ENCODE data around the gene NR6A1. TPM values are rescaled to one million over a fixed set of nuclear protein-coding genes. Genes with fewer than 3 reads are reported as not detected.
A peak's percentile ranks its signal among the peaks of the same experiment; 100 is the strongest.

Gene NR6A1
- polyA plus RNA-seq, 2 of the 4 experiments (the other 2 are of a cell fraction) = 1.7 to 3.3 TPM

GRCh38 chr9:124666642-124667041 lies 104.5 kb downstream of the NR6A1 start:
- WGBS (ENCODE audit: missing lambda C conversion rate) = 95% methylated on average over 5 of the region's 5 CpGs

GRCh38 chr9:124665391-124666058 lies 105.6 kb downstream of the NR6A1 start:
- Histone ChIP-seq H3K9me3 (no peaks in the 10 kb centered on the region), H3K4me1 (peaks cover 59% of the 10 kb centered on the region), H3K4me3 (no peak overlapping the region), H3K27ac (no peak overlapping the region), H3K4me2 (peak overlapping the region; percentile 40)
- peak in 1 of 2 experiments; percentile 29 for DNase-seq (ENCODE audit: low read depth in 1 of 2, low spot score in 1 of 2)
- no peak for FAIRE-seq
- ChIA-PET POLR2A (no interaction called here), CTCF (interaction anchor here (1.1 to 3.1 kb wide), 6 partner anchors 8 to 49 kb away, joined by 4 to 27 read pairs (median 6); no protein-coding TSS in a partner anchor)
- no peak for TF ChIP-seq ZNF302 (CRISPR knock-in tag; IDR thresholded peaks at IDR 0.05)
- TF ChIP-seq FOSL2 (IDR thresholded peaks at IDR 0.05) = no peak
- TF ChIP-seq FOSL2 (CRISPR knock-in tag; IDR thresholded peaks at IDR 0.05) = peak; percentile 56
- WGBS (ENCODE audit: missing lambda C conversion rate) = 55% methylated on average over 5 of the region's 5 CpGs
- peak; percentile 24 to 72; a peak in 4 of 6 replicates for ATAC-seq

More at GRCh38 chr9:124666642-124667041, 104.5 kb downstream of the NR6A1 start:
- POLR2A ChIA-PET = no interaction called here
- H3K27ac ChIP-seq = no peak overlapping the region
- CTCF ChIA-PET = interaction anchor here (0.7 to 3.1 kb wide), 3 partner anchors 33 to 50 kb away, joined by 4 to 27 read pairs (median 6); no protein-coding TSS in a partner anchor
- ATAC-seq (no peak), DNase-seq (ENCODE audit: low read depth in 1 of 2, low spot score in 1 of 2) (no peak), FAIRE-seq (no peak)
- H3K4me3 ChIP-seq = no peak overlapping the region
- no peak overlapping the region for H3K4me2 ChIP-seq
- H3K4me1 ChIP-seq = peaks cover 48% of the 10 kb centered on the region
- no peaks in the 10 kb centered on the region for H3K9me3 ChIP-seq
- TF ChIP-seq CHD2 (IDR thresholded peaks at IDR 0.05; ENCODE audit: low read length, partially characterized antibody) (no peak), SREBF2 (IDR thresholded peaks at IDR 0.05) (no peak), JUNB (IDR thresholded peaks at IDR 0.05) (no peak), POLR2A (IDR thresholded peaks at IDR 0.05; ENCODE audit: low read length) (no peak), SMC3 (IDR thresholded peaks at IDR 0.05) (no peak)
- TF ChIP-seq, protein P1, sequence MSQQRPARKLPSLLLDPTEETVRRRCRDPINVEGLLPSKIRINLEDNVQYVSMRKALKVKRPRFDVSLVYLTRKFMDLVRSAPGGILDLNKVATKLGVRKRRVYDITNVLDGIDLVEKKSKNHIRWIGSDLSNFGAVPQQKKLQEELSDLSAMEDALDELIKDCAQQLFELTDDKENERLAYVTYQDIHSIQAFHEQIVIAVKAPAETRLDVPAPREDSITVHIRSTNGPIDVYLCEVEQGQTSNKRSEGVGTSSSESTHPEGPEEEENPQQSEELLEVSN (IDR thresholded peaks at IDR 0.05; ENCODE audit: borderline replicate concordance, low read depth) = no peak
- TF ChIP-seq, protein P2, sequence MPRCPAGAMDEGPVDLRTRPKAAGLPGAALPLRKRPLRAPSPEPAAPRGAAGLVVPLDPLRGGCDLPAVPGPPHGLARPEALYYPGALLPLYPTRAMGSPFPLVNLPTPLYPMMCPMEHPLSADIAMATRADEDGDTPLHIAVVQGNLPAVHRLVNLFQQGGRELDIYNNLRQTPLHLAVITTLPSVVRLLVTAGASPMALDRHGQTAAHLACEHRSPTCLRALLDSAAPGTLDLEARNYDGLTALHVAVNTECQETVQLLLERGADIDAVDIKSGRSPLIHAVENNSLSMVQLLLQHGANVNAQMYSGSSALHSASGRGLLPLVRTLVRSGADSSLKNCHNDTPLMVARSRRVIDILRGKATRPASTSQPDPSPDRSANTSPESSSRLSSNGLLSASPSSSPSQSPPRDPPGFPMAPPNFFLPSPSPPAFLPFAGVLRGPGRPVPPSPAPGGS (IDR thresholded peaks at IDR 0.05) = no peak

DNA sequence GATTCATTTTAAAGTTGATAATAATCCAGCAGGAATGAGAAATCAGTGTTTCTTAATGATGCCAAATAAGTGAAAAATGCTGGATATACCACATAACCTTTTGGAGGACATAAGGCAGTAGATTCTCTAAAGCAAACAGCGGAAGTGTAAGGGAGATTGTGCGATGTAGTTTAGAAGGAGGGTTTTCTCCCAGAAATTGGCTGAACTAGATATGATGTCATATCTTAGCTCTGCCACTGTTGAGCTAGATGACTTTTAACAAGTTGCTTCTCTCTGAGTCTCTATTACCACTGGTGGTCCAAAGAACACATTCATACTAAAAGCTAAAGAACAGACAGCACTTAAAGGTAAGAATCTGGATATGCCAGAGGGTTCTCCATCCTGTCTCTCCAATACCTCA lies 107.0 kb downstream of the NR6A1 start:
- ChIA-PET CTCF (interaction anchor here (1.1 to 1.8 kb wide), 5 partner anchors 9 to 18 kb away, joined by 4 to 7 read pairs (median 4); no protein-coding TSS in a partner anchor), POLR2A (no interaction called here)
- no peak for ATAC-seq
- Histone ChIP-seq H3K4me3 (no peak overlapping the region), H3K9me3 (no peaks in the 10 kb centered on the region), H3K4me2 (no peak overlapping the region), H3K27ac (no peak overlapping the region), H3K4me1 (peaks cover 55% of the 10 kb centered on the region)
- no peak for DNase-seq (ENCODE audit: low read depth in 1 of 2, low spot score in 1 of 2)
- 93% methylated on average over 2 of the region's 2 CpGs for WGBS (ENCODE audit: missing lambda C conversion rate)
- no peak for FAIRE-seq
- TF ChIP-seq CBX2 (IDR thresholded peaks at IDR 0.05; ENCODE audit: borderline replicate concordance, low read depth) (no peak), RCOR1 (IDR thresholded peaks at IDR 0.05; ENCODE audit: low read depth, low read length) (no peak), POLR2AphosphoS2 (conservative IDR thresholded peaks at IDR 0.05; ENCODE audit: low read length) (no peak), FOSB (CRISPR knock-in tag; IDR thresholded peaks at IDR 0.05) (no peak), TFCP2L1 (CRISPR knock-in tag; IDR thresholded peaks at IDR 0.05) (no peak), EHMT2 (IDR thresholded peaks at IDR 0.05; ENCODE audit: low read depth) (no peak), ZSCAN20 (CRISPR knock-in tag; IDR thresholded peaks at IDR 0.05) (no peak), KDM5A (IDR thresholded peaks at IDR 0.05) (no peak), HDAC2 (IDR thresholded peaks at IDR 0.05) (no peak), HOXA7 (CRISPR knock-in tag; IDR thresholded peaks at IDR 0.05) (no peak)
- TF ChIP-seq, protein P3, sequence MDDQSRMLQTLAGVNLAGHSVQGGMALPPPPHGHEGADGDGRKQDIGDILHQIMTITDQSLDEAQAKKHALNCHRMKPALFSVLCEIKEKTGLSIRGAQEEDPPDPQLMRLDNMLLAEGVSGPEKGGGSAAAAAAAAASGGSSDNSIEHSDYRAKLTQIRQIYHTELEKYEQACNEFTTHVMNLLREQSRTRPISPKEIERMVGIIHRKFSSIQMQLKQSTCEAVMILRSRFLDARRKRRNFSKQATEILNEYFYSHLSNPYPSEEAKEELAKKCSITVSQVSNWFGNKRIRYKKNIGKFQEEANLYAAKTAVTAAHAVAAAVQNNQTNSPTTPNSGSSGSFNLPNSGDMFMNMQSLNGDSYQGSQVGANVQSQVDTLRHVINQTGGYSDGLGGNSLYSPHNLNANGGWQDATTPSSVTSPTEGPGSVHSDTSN (IDR thresholded peaks at IDR 0.05) = no peak

Measured in A549 (cell line).